GM12878 (cell line): ENCODE data around the gene TCIRG1.

Experiments used
- CTCF ChIP-seq, 3 experiments: IDR thresholded peaks in 2 of 3; conservative IDR thresholded peaks in 1 of 3; 2 replicates each; pipeline ENCODE4 v1.5.1; 2011; ENCODE audit warnings: low read depth in 3 of 3, low read length in 3 of 3, mild to moderate bottlenecking in 3 of 3, control low read depth in 2 of 3, moderate library complexity in 2 of 3, inconsistent platforms in 1 of 3, mixed read lengths in 1 of 3; ENCODE audit not compliant: control insufficient read depth in 2 of 3, insufficient read depth in 1 of 3; ENCODE audit errors: extremely low read depth in 1 of 3
- EP300 ChIP-seq, 2 experiments: fragments of 150-350 bp in 1 of 2; IDR thresholded peaks; 2 replicates each; pipeline ENCODE4 v1.6.1; 2011 to 2012; ENCODE audit warnings: low read depth in 2 of 2, low read length in 2 of 2, borderline replicate concordance in 1 of 2, improper control_type of control experiment in 1 of 2, inconsistent platforms in 1 of 2; ENCODE audit not compliant: control insufficient read depth in 1 of 2
- EZH2 ChIP-seq: IDR thresholded peaks from 2 replicates; pipeline ENCODE4 v1.6.1; 2012; ENCODE audit warnings: low read depth, mild to moderate bottlenecking, control low read depth, inconsistent platforms, low read length, borderline replicate concordance; ENCODE audit not compliant: control insufficient read depth
- GATAD2B ChIP-seq: fragments of 450-650 bp; conservative IDR thresholded peaks from 2 replicates; pipeline ENCODE4 v1.6.1; 2017; ENCODE audit warnings: low read depth, mild to moderate bottlenecking, moderate library complexity
- MEF2A ChIP-seq: IDR thresholded peaks from 2 replicates; pipeline ENCODE4 v1.6.1; 2011; ENCODE audit warnings: low read depth, mild to moderate bottlenecking, low read length, moderate library complexity; ENCODE audit not compliant: insufficient read depth
- MTA3 ChIP-seq: IDR thresholded peaks from 2 replicates; pipeline ENCODE4 v1.6.1; 2012; ENCODE audit warnings: low read length, inconsistent platforms, borderline replicate concordance
- NRF1 ChIP-seq: conservative IDR thresholded peaks from 2 replicates; pipeline ENCODE4 v1.6.1; 2011; ENCODE audit warnings: mild to moderate bottlenecking, low read depth, low read length, improper control_type of control experiment
- POLR2A ChIP-seq: IDR thresholded peaks from 2 replicates; pipeline ENCODE4 v1.6.1; 2011; ENCODE audit warnings: low read depth, mild to moderate bottlenecking, low read length
- RAD21 ChIP-seq: IDR thresholded peaks from 2 replicates; pipeline ENCODE4 v1.6.1; 2011; ENCODE audit warnings: mild to moderate bottlenecking, low read depth, low read length, moderate library complexity; ENCODE audit not compliant: insufficient read depth
- SIN3A ChIP-seq: IDR thresholded peaks from 2 replicates; pipeline ENCODE4 v1.6.1; 2012; ENCODE audit warnings: low read depth, low read length, improper control_type of control experiment
- TAF1 ChIP-seq: IDR thresholded peaks from 2 replicates; pipeline ENCODE4 v1.6.1; 2011; ENCODE audit warnings: mild to moderate bottlenecking, low read depth, low read length, borderline replicate concordance
- TCF7 ChIP-seq: IDR thresholded peaks from 2 replicates; pipeline ENCODE4 v1.6.1; 2014; ENCODE audit warnings: antibody characterized with exemption, borderline replicate concordance

GRCh38 chr11:68049509-68050370, 10.9 kb downstream of the TCIRG1 start:
- TF ChIP-seq RAD21 = no peak
- TF ChIP-seq SIN3A = no peak
- TF ChIP-seq POLR2A = peak; percentile 59
- no peak for TF ChIP-seq MEF2A
- no peak for TF ChIP-seq GATAD2B
- no peak for TF ChIP-seq MTA3
- no peak for TF ChIP-seq CTCF (IDR thresholded peaks at IDR 0.05 in 2 of 3, conservative IDR thresholded peaks at IDR 0.05 in 1 of 3; ENCODE audit: control insufficient read depth in 2 of 3, extremely low read depth in 1 of 3, insufficient read depth in 1 of 3, low read depth in 3 of 3, low read length in 3 of 3)
- TF ChIP-seq TCF7 = no peak
- TF ChIP-seq EP300 (IDR thresholded peaks at IDR 0.05; ENCODE audit: borderline replicate concordance in 1 of 2, control insufficient read depth in 1 of 2, low read depth in 2 of 2, low read length in 2 of 2) = no peak
- TF ChIP-seq TAF1 = no peak
- no peak for TF ChIP-seq EZH2
- no peak for TF ChIP-seq NRF1
